Keratinocyte (primary cell): Measurements from ENCODE around the gene PDZRN4.

Source experiments
- CTCF ChIP-seq, 3 experiments: IDR thresholded peaks in 1 of 3; conservative IDR thresholded peaks in 1 of 3; optimal IDR thresholded peaks in 1 of 3; 2 replicates in 2 of 3; 3 replicates in 1 of 3; pipeline versions ENCODE3 to v1.5.1; 2011; ENCODE audit warnings: low read length in 3 of 3, mild to moderate bottlenecking in 3 of 3, moderate library complexity in 2 of 3, control low read depth in 1 of 3, inconsistent platforms in 1 of 3; ENCODE audit not compliant: insufficient read depth in 2 of 3; ENCODE audit errors: extremely low read depth in 1 of 3
- EZH2 ChIP-seq: IDR thresholded peaks from one replicate; pipeline ENCODE4 v1.6.1; 2012; ENCODE audit warnings: inconsistent platforms, mild to moderate bottlenecking, low read length, moderate library complexity

GRCh38 chr12:41527534-41528116 is 339.5 kb downstream of the PDZRN4 start:
- TF ChIP-seq EZH2 (no peak), CTCF (optimal IDR thresholded peaks at IDR 0.05 in 1 of 3, IDR thresholded peaks at IDR 0.05 in 1 of 3, conservative IDR thresholded peaks at IDR 0.05 in 1 of 3; ENCODE audit: extremely low read depth in 1 of 3, insufficient read depth in 2 of 3, low read length in 3 of 3) (no peak)
